K562 (cell line): ENCODE data around the gene CSRP2. TPM values are rescaled to one million over a fixed set of nuclear protein-coding genes. Genes with fewer than 3 reads are reported as not detected.

ENCODE experiments used
- polyA plus RNA-seq, 8 experiments: library from polyadenylated mRNA; depleted of rRNA in 4 of 8; stranded (reverse) in 5 of 8; unstranded in 3 of 8; fragments of >200 nt; fragmentation: Nextera tagmentation in 2 of 8; fragmentation: Illumina TruSeq in 1 of 8; extraction: Ambion mirVana in 2 of 8; extraction: Trizol in 1 of 8; gene quantifications; 2 replicates each; pipeline versions ENCODE4 v1.2.1 to v1.2.3, GENCODE V29; 2011 to 2014; ENCODE audit warnings: inconsistent platforms in 1 of 8, missing spikeins in 1 of 8
- total RNA-seq, 7 experiments: library from RNA; depleted of rRNA in 6 of 7; stranded (reverse); fragments of >200 nt in 6 of 7; fragmentation: Illumina TruSeq in 2 of 7; extraction: Trizol in 2 of 7; gene quantifications; 2 replicates each; pipeline versions ENCODE4 v1.2.1 to v1.2.3, GENCODE V29; 2011 to 2021; ENCODE audit warnings: low replicate concordance in 1 of 7

The CSRP2 gene
- total and polyA plus RNA-seq, 9 of the 15 experiments (the other 6 are each of a cell fraction or from before 2014, with no cell fraction given): 0.32 to 6.2 (median 2.3) TPM

Other genes starting within 250 kb of the CSRP2 start
- gene ZDHHC17, start 114.9 kb downstream of the CSRP2 start, total RNA-seq (2014; rRNA removed): 20.7 and 36.6 TPM in 2 replicates
- gene ZDHHC17, start 114.9 kb downstream of the CSRP2 start, total RNA-seq (2014; rRNA removed; fragmentation: Illumina TruSeq; extraction: Trizol): 40.0 and 45.5 TPM in 2 replicates
- gene ZDHHC17, start 114.9 kb downstream of the CSRP2 start, total RNA-seq (2015; rRNA removed; fragmentation: Illumina TruSeq; extraction: Trizol): 36.5 and 40.2 TPM in 2 replicates
- 23.8 and 27.5 TPM in 2 replicates for gene ZDHHC17, start 114.9 kb downstream of the CSRP2 start, total RNA-seq (2021)
- 52.8 and 66.0 TPM in 2 replicates for gene ZDHHC17, start 114.9 kb downstream of the CSRP2 start, polyA plus RNA-seq (2011; rRNA removed)
- 20.2 and 25.1 TPM in 2 replicates for gene ZDHHC17, start 114.9 kb downstream of the CSRP2 start, polyA plus RNA-seq (2014; fragmentation: Illumina TruSeq; extraction: Trizol)
- gene ZDHHC17, start 114.9 kb downstream of the CSRP2 start, polyA plus RNA-seq (2014; fragmentation: Nextera tagmentation; extraction: Ambion mirVana): 10 to 100 TPM in 1 of 2 experiments, 1 to 10 TPM in 1; 6.7 to 12.4 TPM
- gene ZDHHC17, start 114.9 kb downstream of the CSRP2 start, polyA plus RNA-seq (2014; rRNA removed): 26.2 and 31.9 TPM in 2 replicates
- 4.5 and 7.0 TPM in 2 replicates for gene E2F7, start 186.6 kb upstream of the CSRP2 start, total RNA-seq (2014; rRNA removed)
- gene E2F7, start 186.6 kb upstream of the CSRP2 start, total RNA-seq (2014; rRNA removed; fragmentation: Illumina TruSeq; extraction: Trizol): 9.4 and 10.5 TPM in 2 replicates
- gene E2F7, start 186.6 kb upstream of the CSRP2 start, total RNA-seq (2015; rRNA removed; fragmentation: Illumina TruSeq; extraction: Trizol): 8.8 and 9.0 TPM in 2 replicates
- 13.0 and 13.5 TPM in 2 replicates for gene E2F7, start 186.6 kb upstream of the CSRP2 start, total RNA-seq (2021)
- 6.8 and 8.1 TPM in 2 replicates for gene E2F7, start 186.6 kb upstream of the CSRP2 start, polyA plus RNA-seq (2011; rRNA removed)
- 12.8 and 13.6 TPM in 2 replicates for gene E2F7, start 186.6 kb upstream of the CSRP2 start, polyA plus RNA-seq (2014; fragmentation: Illumina TruSeq; extraction: Trizol)
- gene E2F7, start 186.6 kb upstream of the CSRP2 start, polyA plus RNA-seq (2014; fragmentation: Nextera tagmentation; extraction: Ambion mirVana): 1 to 10 TPM; 3.4 to 3.5 TPM
- 7.3 and 9.9 TPM in 2 replicates for gene E2F7, start 186.6 kb upstream of the CSRP2 start, polyA plus RNA-seq (2014; rRNA removed)